Neural progenitor cell (in vitro differentiated cells): Measurements from ENCODE around the gene METTL6. TPM values are rescaled to one million over a fixed set of nuclear protein-coding genes. Genes with fewer than 3 reads are reported as not detected.
"Not testable (repeated sequence)": the region's sequence is repeated elsewhere in the genome, so short reads cannot be mapped to it uniquely, and the experiment has no call there.

Experiments
- DNase-seq: peaks from one replicate; pipeline ENCODE4 v3.0.0-alpha.2; 2016; ENCODE audit warnings: low spot score
- H2AFZ ChIP-seq: fragments of 200-600 bp; sonication (generic); replicated peaks from 2 replicates; pipeline ENCODE4 v1.6.1; 2016; ENCODE audit warnings: antibody characterized with exemption
- H3F3A ChIP-seq: fragments of 200-600 bp; sonication (generic); 2 replicates; pipeline ENCODE4 v1.6.1; 2016; ENCODE audit warnings: antibody characterized with exemption, low read depth
- H3K27ac ChIP-seq: fragments of 200-600 bp; sonication (generic); 2 replicates; pipeline ENCODE4 v1.5.1; 2016; ENCODE audit warnings: mild to moderate bottlenecking
- H3K27me3 ChIP-seq: fragments of 200-600 bp; sonication (generic); 2 replicates; pipeline ENCODE4 v1.6.1; 2016; ENCODE audit warnings: mild to moderate bottlenecking, moderate library complexity
- H3K36me3 ChIP-seq: fragments of 200-600 bp; sonication (generic); 2 replicates; pipeline ENCODE4 v1.5.1; 2016
- H3K4me1 ChIP-seq: fragments of 200-600 bp; sonication (generic); 2 replicates; pipeline ENCODE4 v1.6.1; 2016; ENCODE audit warnings: mixed run types
- H3K4me2 ChIP-seq: fragments of 200-600 bp; sonication (generic); 2 replicates; pipeline ENCODE4 v1.6.1; 2016
- H3K4me3 ChIP-seq: fragments of 200-600 bp; sonication (generic); 2 replicates; pipeline ENCODE4 v1.5.1; 2016
- H3K79me2 ChIP-seq: fragments of 200-600 bp; sonication (generic); 2 replicates; pipeline ENCODE4 v1.6.1; 2016; ENCODE audit warnings: low read depth
- H3K9ac ChIP-seq: fragments of 200-600 bp; sonication (generic); 2 replicates; pipeline ENCODE4 v1.6.1; 2016
- H3K9me3 ChIP-seq: fragments of 200-600 bp; sonication (generic); 2 replicates; pipeline ENCODE4 v1.5.1; 2016; ENCODE audit warnings: low read depth
- H4K20me1 ChIP-seq: fragments of 200-600 bp; sonication (generic); 2 replicates; pipeline ENCODE4 v1.6.1; 2016; ENCODE audit warnings: low read depth
- H3K27ac Mint-ChIP-seq: 3 replicates; pipeline ENCODE4 v1.8.0; 2021; ENCODE audit warnings: mixed read lengths
- H3K27me3 Mint-ChIP-seq: 2 replicates; pipeline ENCODE4 v1.8.0; 2022; ENCODE audit warnings: low read depth, mild to moderate bottlenecking, inconsistent platforms, moderate library complexity, mixed read lengths; ENCODE audit not compliant: insufficient read depth
- H3K36me3 Mint-ChIP-seq: 3 replicates; pipeline ENCODE4 v1.8.0; 2021; ENCODE audit warnings: mixed read lengths
- H3K4me1 Mint-ChIP-seq: 3 replicates; pipeline ENCODE4 v1.8.0; 2021; ENCODE audit warnings: mixed read lengths
- H3K4me3 Mint-ChIP-seq: 3 replicates; pipeline ENCODE4 v1.8.0; 2021; ENCODE audit warnings: mild to moderate bottlenecking, moderate library complexity, mixed read lengths
- H3K9me3 Mint-ChIP-seq: 3 replicates; pipeline ENCODE4 v1.8.0; 2020; ENCODE audit warnings: mixed read lengths
- CTCF ChIP-seq: fragments of 200-600 bp; sonication (generic); IDR thresholded peaks from 2 replicates; pipeline ENCODE4 v1.5.1; 2017; ENCODE audit warnings: antibody characterized with exemption, mild to moderate bottlenecking
- EZH2 ChIP-seq: fragments of 200-600 bp; sonication (generic); IDR thresholded peaks from 2 replicates; pipeline ENCODE4 v1.6.1; 2017; ENCODE audit warnings: antibody characterized with exemption, mild to moderate bottlenecking, moderate library complexity
- EZH2phosphoT487 ChIP-seq: fragments of 200-600 bp; sonication (generic); IDR thresholded peaks from 2 replicates; pipeline ENCODE4 v1.6.1; 2017; ENCODE audit warnings: antibody characterized with exemption
- total RNA-seq: library from RNA; depleted of rRNA; stranded (reverse); fragments of >200 nt; gene quantifications from 2 replicates; pipeline ENCODE4 v1.2.3, GENCODE V29; 2015; ENCODE audit warnings: low replicate concordance

The METTL6 gene
- total RNA-seq, 1 donor from 2014 or later: 34.9 TPM

GRCh38 chr3:15368561-15369135 is 58.7 kb downstream of the METTL6 start:
- Mint-ChIP-seq H3K36me3 (no peaks in the 10 kb centered on the region), H3K9me3 (peaks cover 3% of the 10 kb centered on the region), H3K4me1 (no peaks in the 10 kb centered on the region), H3K4me3 (no peak overlapping the region), H3K27ac (no peak overlapping the region), H3K27me3 (peaks cover 6% of the 10 kb centered on the region)
- no peak overlapping the region for H3K9ac ChIP-seq
- no peaks in the 10 kb centered on the region for H4K20me1 ChIP-seq
- no peaks in the 10 kb centered on the region for H3F3A ChIP-seq
- no peak overlapping the region for H3K4me2 ChIP-seq
- no peaks in the 10 kb centered on the region for H3K79me2 ChIP-seq
- H3K9me3 ChIP-seq: no peaks in the 10 kb centered on the region
- no peaks in the 10 kb centered on the region for H3K36me3 ChIP-seq
- no peaks in the 10 kb centered on the region for H3K4me1 ChIP-seq
- no peaks in the 10 kb centered on the region for H3K27me3 ChIP-seq
- no peak overlapping the region for H3K27ac ChIP-seq
- no peak for DNase-seq
- no peak overlapping the region for H2AFZ ChIP-seq
- TF ChIP-seq EZH2 (no peak), CTCF (no peak), EZH2phosphoT487 (no peak)
- no peak overlapping the region for H3K4me3 ChIP-seq

GRCh38 chr3:15367059-15367458 is 60.3 kb downstream of the METTL6 start:
- no peak for TF ChIP-seq EZH2
- no peak for TF ChIP-seq CTCF
- TF ChIP-seq EZH2phosphoT487: no peak
- no peak overlapping the region for H3K4me2 ChIP-seq
- H3K79me2 ChIP-seq: no peaks in the 10 kb centered on the region
- no peaks in the 10 kb centered on the region for H3K4me1 ChIP-seq
- peaks cover 2% of the 10 kb centered on the region for H3K4me1 Mint-ChIP-seq
- peaks cover 3% of the 10 kb centered on the region for H3K9me3 Mint-ChIP-seq
- no peak overlapping the region for H3K27ac ChIP-seq
- H3K36me3 Mint-ChIP-seq: no peaks in the 10 kb centered on the region
- H3F3A ChIP-seq: no peaks in the 10 kb centered on the region
- no peaks in the 10 kb centered on the region for H3K27me3 ChIP-seq
- peaks cover 6% of the 10 kb centered on the region for H3K27me3 Mint-ChIP-seq
- no peak overlapping the region for H3K9ac ChIP-seq
- no peak for DNase-seq
- no peaks in the 10 kb centered on the region for H4K20me1 ChIP-seq
- no peaks in the 10 kb centered on the region for H3K9me3 ChIP-seq
- H3K36me3 ChIP-seq: no peaks in the 10 kb centered on the region
- no peak overlapping the region for H3K4me3 Mint-ChIP-seq
- H3K27ac Mint-ChIP-seq: no peak overlapping the region
- no peak overlapping the region for H3K4me3 ChIP-seq
- H2AFZ ChIP-seq: no peak overlapping the region

GRCh38 chr3:15364078-15364477 is 63.3 kb downstream of the METTL6 start:
- H3K4me1 Mint-ChIP-seq, H3K27me3 Mint-ChIP-seq, DNase-seq, H3F3A ChIP-seq, H3K27ac ChIP-seq, H3K4me3 ChIP-seq, H3K9me3 Mint-ChIP-seq, H4K20me1 ChIP-seq, H3K27me3 ChIP-seq, H2AFZ ChIP-seq, H3K36me3 Mint-ChIP-seq, H3K4me2 ChIP-seq, H3K4me3 Mint-ChIP-seq, H3K36me3 ChIP-seq, H3K79me2 ChIP-seq, H3K9ac ChIP-seq, H3K9me3 ChIP-seq: not testable (repeated sequence)
- H3K4me1 ChIP-seq: peaks cover 10% of the 10 kb centered on the region
- H3K27ac Mint-ChIP-seq: peak overlapping the region; percentile 69

- H3K9me3 ChIP-seq: no peaks in the 10 kb centered on the region
- H3K4me3 ChIP-seq: no peak overlapping the region
- H3F3A ChIP-seq: no peaks in the 10 kb centered on the region
- peaks cover 11% of the 10 kb centered on the region for H3K4me1 ChIP-seq
- no peak overlapping the region for H3K27ac Mint-ChIP-seq
- H2AFZ ChIP-seq: peak overlapping the region; percentile 55
- peaks cover 3% of the 10 kb centered on the region for H3K9me3 Mint-ChIP-seq
- H3K36me3 Mint-ChIP-seq: no peaks in the 10 kb centered on the region
- no peaks in the 10 kb centered on the region for H3K79me2 ChIP-seq
- peaks cover 3% of the 10 kb centered on the region for H3K27me3 Mint-ChIP-seq
- peak overlapping the region; percentile 28 for H3K4me2 ChIP-seq
- no peak overlapping the region for H3K4me3 Mint-ChIP-seq
- DNase-seq: peak; percentile 66
- no peak overlapping the region for H3K27ac ChIP-seq
- no peak for TF ChIP-seq EZH2
- no peak for TF ChIP-seq EZH2phosphoT487
- no peak for TF ChIP-seq CTCF
- H3K9ac ChIP-seq: no peak overlapping the region
- no peaks in the 10 kb centered on the region for H4K20me1 ChIP-seq
- peaks cover 9% of the 10 kb centered on the region for H3K4me1 Mint-ChIP-seq
- H3K36me3 ChIP-seq: no peaks in the 10 kb centered on the region
- no peaks in the 10 kb centered on the region for H3K27me3 ChIP-seq
Observed at GRCh38 chr3:15361494-15362214, 65.7 kb downstream of the METTL6 start.
